Stomach (tissue), 4 donors: ENCODE measurements around the gene LARP1B.

Experiments
- EP300 ChIP-seq: sonication (generic); formaldehyde crosslinking; IDR thresholded peaks from one replicate; pipeline ENCODE4 v1.6.1; 2017; ENCODE audit warnings: antibody characterized with exemption
- POLR2AphosphoS5 ChIP-seq, 3 donors: sonication (generic); formaldehyde crosslinking; IDR thresholded peaks; one replicate each; pipeline ENCODE4 v1.6.1; 2016; ENCODE audit warnings: antibody characterized with exemption in 3 of 3
- TF ChIP-seq, protein P1 (sequence below), 7 experiments: fragments of 450-650 bp in 4 of 7; fragments of 200-600 bp in 3 of 7; sonication (generic) in 3 of 7; IDR thresholded peaks; one replicate each; pipeline ENCODE4 v1.5.1; 2016 to 2019; ENCODE audit warnings: antibody characterized with exemption in 7 of 7, control low read depth in 2 of 7, mild to moderate bottlenecking in 1 of 7

DNA sequence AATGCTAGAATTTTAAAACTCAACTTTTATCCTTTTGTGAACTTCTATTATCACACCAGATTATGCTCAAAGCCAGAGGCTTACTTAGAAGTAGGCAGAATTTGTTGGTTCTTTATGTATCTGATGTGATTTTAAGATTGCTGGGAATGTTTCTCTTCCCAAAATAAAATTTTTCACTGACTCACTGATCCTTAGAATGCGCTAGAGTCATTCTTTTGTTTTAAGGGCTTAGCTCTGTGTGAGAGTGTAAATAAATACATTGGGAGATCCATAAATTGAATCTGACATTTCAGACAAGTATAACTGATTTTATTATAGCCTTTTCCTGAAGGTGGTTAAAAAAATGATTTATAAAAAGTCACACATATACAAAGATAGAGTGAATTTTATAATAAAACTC is 101.3 kb downstream of the LARP1B start:
- TF ChIP-seq, protein P1, sequence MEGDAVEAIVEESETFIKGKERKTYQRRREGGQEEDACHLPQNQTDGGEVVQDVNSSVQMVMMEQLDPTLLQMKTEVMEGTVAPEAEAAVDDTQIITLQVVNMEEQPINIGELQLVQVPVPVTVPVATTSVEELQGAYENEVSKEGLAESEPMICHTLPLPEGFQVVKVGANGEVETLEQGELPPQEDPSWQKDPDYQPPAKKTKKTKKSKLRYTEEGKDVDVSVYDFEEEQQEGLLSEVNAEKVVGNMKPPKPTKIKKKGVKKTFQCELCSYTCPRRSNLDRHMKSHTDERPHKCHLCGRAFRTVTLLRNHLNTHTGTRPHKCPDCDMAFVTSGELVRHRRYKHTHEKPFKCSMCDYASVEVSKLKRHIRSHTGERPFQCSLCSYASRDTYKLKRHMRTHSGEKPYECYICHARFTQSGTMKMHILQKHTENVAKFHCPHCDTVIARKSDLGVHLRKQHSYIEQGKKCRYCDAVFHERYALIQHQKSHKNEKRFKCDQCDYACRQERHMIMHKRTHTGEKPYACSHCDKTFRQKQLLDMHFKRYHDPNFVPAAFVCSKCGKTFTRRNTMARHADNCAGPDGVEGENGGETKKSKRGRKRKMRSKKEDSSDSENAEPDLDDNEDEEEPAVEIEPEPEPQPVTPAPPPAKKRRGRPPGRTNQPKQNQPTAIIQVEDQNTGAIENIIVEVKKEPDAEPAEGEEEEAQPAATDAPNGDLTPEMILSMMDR (IDR thresholded peaks at IDR 0.05) = no peak
- no peak for TF ChIP-seq EP300
- no peak for TF ChIP-seq POLR2AphosphoS5 (IDR thresholded peaks at IDR 0.05)
